ENCODE measurements around the gene ULK3. TPM values are rescaled to one million over a fixed set of nuclear protein-coding genes. Genes with fewer than 3 reads are reported as not detected.

ULK3 gene
- polyA plus RNA-seq, 1 experiment: 14.2 TPM

DNA sequence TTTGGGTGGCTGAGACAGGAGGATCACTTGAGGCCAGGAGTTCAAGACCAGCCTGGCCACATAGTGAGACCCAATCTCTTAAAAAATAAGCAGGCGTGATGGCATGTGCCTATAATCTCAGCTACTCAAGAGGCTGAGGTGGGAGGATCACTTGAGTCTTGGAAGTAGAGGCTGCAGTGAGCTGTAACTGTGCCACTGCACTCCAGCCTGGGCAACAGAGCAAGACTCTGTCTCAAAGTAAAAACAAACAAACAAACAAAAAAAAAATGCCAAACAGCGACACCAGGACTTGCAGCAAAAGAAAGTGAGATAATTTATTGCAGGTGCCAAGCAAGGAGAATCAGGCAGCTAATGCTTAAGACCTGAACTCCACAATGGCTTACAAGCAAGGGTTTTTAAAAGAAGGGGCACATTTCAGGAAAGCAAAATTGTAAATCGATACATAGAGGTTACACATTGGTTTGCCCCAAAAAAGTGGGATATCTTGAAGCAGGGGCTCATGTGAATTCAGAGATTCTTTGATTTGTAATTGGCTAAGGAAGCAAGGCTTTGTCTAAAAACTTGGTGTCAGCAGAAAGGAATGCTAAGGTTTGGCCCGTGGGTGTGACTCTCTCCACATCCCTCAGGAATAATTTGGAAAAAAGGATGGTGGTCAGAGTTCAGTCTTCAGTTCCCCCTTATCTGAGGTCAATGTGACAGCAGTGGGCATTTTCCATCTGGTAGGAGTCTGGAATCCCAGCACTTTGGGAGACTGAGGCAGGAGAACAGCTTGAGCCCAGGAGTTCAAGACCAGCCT, 41.7 kb upstream of the ULK3 start:
- Histone ChIP-seq H3K9me3 (ENCODE audit: control insufficient read depth, insufficient read depth, low read length) (peaks cover 9% of the 10 kb centered on the region; the same call in 1 of the 2 replicates), H3K27me3 (ENCODE audit: control insufficient read depth, insufficient read depth, low read length) (no peaks in the 10 kb centered on the region), H3K4me3 (ENCODE audit: low read depth, low read length) (no peak overlapping the region), H3K27ac (ENCODE audit: low read depth, low read length) (no peak overlapping the region)
- no peak for DNase-seq (ENCODE audit: low read depth, low spot score)
- POLR2A ChIA-PET: interaction anchor here (1.4 kb wide), 1 partner anchor 11 kb away, joined by 5 read pairs; the partner anchor contains the start of gene SCAMP2
- CTCF ChIA-PET: interaction anchor here (3.0 kb wide), 1 partner anchor 17 kb away, joined by 20 read pairs; no protein-coding TSS in a partner anchor
- TF ChIP-seq, protein P1, sequence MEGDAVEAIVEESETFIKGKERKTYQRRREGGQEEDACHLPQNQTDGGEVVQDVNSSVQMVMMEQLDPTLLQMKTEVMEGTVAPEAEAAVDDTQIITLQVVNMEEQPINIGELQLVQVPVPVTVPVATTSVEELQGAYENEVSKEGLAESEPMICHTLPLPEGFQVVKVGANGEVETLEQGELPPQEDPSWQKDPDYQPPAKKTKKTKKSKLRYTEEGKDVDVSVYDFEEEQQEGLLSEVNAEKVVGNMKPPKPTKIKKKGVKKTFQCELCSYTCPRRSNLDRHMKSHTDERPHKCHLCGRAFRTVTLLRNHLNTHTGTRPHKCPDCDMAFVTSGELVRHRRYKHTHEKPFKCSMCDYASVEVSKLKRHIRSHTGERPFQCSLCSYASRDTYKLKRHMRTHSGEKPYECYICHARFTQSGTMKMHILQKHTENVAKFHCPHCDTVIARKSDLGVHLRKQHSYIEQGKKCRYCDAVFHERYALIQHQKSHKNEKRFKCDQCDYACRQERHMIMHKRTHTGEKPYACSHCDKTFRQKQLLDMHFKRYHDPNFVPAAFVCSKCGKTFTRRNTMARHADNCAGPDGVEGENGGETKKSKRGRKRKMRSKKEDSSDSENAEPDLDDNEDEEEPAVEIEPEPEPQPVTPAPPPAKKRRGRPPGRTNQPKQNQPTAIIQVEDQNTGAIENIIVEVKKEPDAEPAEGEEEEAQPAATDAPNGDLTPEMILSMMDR (IDR thresholded peaks at IDR 0.05; ENCODE audit: low read depth, low read length): no peak

DNA sequence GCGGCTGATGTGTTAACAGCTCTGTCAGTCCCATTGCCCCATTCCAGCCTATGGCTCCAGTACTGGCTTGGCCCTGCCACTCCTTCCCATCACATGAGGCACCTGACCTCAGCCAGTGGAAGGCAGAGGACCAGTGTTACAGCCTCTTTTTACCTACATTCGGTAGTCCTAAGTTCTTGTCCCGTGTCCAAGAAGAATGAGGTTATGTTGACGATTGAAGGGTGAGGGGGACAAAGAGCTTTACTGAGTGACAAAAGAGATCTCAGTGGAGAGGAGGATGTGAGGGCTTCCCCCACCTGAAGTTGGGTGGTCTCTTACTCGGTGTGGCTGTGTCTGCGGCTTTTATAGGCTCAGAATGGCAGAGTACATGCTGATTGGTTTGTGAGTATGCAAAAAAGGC, 39.6 kb upstream of the ULK3 start:
- CTCF ChIA-PET: interaction anchor here (1.7 to 3.0 kb wide), 2 partner anchors 19 to 20 kb away, joined by 10 to 20 read pairs; no protein-coding TSS in a partner anchor
- Histone ChIP-seq H3K27me3 (ENCODE audit: control insufficient read depth, insufficient read depth, low read length) (no peaks in the 10 kb centered on the region), H3K4me3 (ENCODE audit: low read depth, low read length) (no peak overlapping the region), H3K27ac (ENCODE audit: low read depth, low read length) (no peak overlapping the region), H3K9me3 (ENCODE audit: control insufficient read depth, insufficient read depth, low read length) (peaks cover 9% of the 10 kb centered on the region; the same call in 1 of the 2 replicates)
- POLR2A ChIA-PET: no interaction called here
- no peak for DNase-seq (ENCODE audit: low read depth, low spot score)
- TF ChIP-seq, protein P1 (IDR thresholded peaks at IDR 0.05; ENCODE audit: low read depth, low read length): no peak

DNA sequence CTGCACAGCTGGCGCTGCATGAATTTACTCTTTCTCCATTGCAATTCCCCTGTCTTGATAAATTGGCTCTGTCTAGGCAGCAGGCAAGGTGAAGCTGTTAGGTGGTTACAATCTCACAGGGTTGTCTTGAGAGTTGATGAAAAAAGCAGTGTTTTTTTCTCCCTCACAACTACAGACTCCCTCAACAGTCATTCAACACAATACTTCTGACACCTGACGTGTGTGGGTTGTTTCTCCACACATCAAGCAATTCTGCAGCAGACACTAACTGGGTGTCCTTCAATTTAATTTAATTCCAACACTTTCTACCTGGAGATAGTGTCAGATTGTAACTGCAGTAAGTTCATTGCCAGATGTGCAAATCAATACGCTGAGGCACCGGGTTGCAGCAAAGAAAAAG, 35.3 kb upstream of the ULK3 start:
- Histone ChIP-seq H3K9me3 (ENCODE audit: control insufficient read depth, insufficient read depth, low read length) (peaks cover 9% of the 10 kb centered on the region; the same call in 1 of the 2 replicates), H3K27me3 (ENCODE audit: control insufficient read depth, insufficient read depth, low read length) (peaks cover 5% of the 10 kb centered on the region), H3K27ac (ENCODE audit: low read depth, low read length) (no peak overlapping the region), H3K4me3 (ENCODE audit: low read depth, low read length) (no peak overlapping the region)
- no peak for DNase-seq (ENCODE audit: low read depth, low spot score)
- TF ChIP-seq, protein P1 (IDR thresholded peaks at IDR 0.05; ENCODE audit: low read depth, low read length): no peak
- ChIA-PET POLR2A (no interaction called here), CTCF (no interaction called here)

DNA sequence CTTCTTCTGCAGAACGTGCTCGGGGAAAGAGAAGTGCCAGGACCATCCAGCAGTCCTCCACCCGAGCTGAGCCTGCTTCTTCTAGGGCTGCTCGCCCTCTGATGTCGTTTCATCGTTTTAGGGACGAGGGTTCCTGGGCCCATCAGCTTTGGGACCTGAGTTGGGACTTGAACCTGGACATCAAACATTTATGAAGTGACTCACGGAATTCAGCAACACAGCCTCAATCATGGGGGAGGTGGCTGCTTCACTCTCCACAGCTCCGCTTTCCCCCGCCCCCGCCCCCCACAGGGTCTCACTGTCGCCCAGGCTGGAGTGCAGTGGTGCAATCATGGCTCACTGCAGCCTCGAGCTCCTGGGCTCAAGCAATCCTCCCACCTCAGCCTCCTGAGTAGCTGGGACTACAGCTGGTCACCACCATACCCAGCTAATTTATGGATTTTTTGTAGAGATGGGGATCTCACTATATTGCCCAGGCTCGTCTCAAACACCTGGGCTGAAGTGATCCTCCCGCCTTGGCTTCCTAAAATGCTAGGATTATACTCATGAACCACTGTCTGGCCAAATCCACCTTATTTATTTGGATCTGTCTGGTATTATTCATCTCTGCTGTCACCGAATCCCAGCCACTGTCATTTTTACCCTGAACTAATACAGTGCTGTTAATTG, 30.9 kb upstream of the ULK3 start:
- H3K27me3 ChIP-seq (ENCODE audit: control insufficient read depth, insufficient read depth, low read length): peaks cover 5% of the 10 kb centered on the region
- ChIA-PET CTCF (interaction anchor here (1.2 to 2.1 kb wide), 2 partner anchors 27 to 28 kb away, joined by 4 to 15 read pairs; no protein-coding TSS in a partner anchor), POLR2A (interaction anchor here (0.6 to 1.4 kb wide), 3 partner anchors 11 to 197 kb away, joined by 4 to 7 read pairs (median 5); no protein-coding TSS in a partner anchor)
- peak overlapping the region; percentile 93 for H3K4me3 ChIP-seq (ENCODE audit: low read depth, low read length)
- TF ChIP-seq, protein P1 (IDR thresholded peaks at IDR 0.05; ENCODE audit: low read depth, low read length): no peak
- DNase-seq (ENCODE audit: low read depth, low spot score): no peak
- H3K9me3 ChIP-seq (ENCODE audit: control insufficient read depth, insufficient read depth, low read length): no peaks in the 10 kb centered on the region
- H3K27ac ChIP-seq (ENCODE audit: low read depth, low read length): peak overlapping the region; percentile 39

Data from AG04450 (cell line).